NCI-H1417 (cell line): ENCODE results near the gene EMX1.

Source experiments
- DNase-seq, 3 experiments: peaks; one replicate each; lab custom pipeline; 2025; lab: John Stamatoyannopoulos, UW

EMX1 gene

GRCh38 chr2:72980535-72981217 is 63.4 kb downstream of the EMX1 start:
- no peak for DNase-seq

DNA sequence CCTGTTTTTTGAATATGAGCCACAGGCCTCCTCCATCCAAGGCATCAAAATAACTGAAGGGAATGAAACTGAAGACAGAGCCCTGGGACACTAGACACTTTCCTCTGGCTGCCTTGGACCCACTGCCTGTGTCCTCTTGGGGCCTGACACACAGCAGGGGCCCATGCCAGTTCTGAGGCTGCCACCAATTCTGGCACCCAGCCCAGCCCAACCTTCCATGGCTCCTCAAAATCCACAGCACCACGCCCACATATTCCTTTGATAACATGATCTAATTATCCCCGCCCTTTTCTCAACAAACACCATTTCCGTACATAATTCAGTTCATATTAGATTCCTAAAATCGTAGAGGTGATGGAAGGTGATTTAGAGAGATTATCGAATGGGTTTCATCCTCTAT is 64.2 kb downstream of the EMX1 start:
- no peak for DNase-seq

- no peak for DNase-seq
Measured at GRCh38 chr2:72982219-72982618, 64.9 kb downstream of the EMX1 start.

DNA sequence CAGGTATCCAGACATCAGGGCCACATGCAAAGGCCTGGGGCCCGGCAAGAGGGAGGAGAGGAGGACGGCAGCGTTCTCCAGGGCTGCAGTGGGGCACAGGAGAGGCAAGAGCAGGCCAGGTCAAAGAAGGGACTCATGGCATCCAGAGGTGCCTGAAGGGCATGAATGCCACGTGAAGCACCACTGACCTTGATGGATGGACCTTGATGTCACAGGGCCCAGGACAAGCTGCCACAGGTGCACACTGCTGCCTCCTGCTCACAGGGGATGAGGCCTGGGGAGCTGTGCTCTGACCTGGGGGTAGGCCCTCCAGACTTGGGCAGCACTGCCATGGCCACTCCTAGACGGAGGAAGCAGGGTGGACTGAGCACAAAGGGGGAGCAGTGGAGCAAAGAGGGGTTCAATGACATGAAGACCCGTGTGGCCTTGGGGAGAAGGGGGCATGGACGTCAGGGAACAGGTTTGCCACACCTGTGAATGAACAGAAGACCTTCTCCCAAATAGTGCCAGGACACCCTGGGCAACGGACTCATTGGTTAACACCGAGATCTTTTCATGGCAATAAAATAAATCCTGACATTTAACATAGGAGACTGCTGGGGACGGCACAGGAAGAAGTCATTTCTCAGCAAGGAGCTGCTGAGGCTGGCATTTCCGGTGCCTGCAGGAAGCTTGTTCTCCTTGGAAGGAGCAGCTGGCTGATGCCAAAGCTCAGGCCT is 65.6 kb downstream of the EMX1 start:
- DNase-seq = no peak

DNA sequence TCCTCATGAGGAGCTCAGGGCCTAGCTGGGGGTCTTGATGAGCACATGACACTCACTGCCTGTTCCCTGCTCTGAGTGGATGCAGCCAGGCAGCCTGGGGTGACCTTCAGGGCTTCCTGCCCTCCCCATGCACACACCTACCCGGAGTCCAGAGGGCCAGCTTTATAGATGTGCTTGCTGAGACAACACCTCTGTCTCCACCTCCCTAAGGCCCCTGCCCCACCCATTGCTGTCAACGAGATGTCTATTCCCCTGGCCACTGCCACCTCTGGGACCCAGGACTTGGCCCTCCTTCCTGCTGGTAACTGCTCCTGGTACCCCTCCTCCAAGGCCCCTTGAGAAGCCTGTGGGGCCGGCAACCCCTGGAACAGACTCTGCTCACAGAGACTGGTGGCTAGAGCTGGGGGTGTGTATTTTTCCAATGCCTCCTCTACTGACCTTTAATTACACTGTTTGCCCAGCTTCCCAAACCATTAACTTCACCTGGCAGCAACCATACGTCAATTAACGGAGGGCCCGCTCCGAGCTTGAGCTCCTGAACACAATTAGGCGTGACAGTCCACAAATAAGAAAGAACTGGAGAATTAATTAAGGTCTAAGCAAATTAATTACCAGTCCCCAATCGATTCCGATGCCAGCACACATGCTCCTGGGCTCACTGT is 66.3 kb downstream of the EMX1 start:
- peak in 2 of 3 experiments; percentile 87 to 97 for DNase-seq

- peak in 1 of 3 experiments; percentile 87 for DNase-seq
Measured at GRCh38 chr2:72984172-72984671, 66.9 kb downstream of the EMX1 start.
